NCI-H1930 (cell line): ENCODE measurements around the gene SLC18B1.

Experiments used
- DNase-seq, 2 experiments: peaks; one replicate each; lab custom pipeline; 2025; lab: John Stamatoyannopoulos, UW

SLC18B1 gene

DNA sequence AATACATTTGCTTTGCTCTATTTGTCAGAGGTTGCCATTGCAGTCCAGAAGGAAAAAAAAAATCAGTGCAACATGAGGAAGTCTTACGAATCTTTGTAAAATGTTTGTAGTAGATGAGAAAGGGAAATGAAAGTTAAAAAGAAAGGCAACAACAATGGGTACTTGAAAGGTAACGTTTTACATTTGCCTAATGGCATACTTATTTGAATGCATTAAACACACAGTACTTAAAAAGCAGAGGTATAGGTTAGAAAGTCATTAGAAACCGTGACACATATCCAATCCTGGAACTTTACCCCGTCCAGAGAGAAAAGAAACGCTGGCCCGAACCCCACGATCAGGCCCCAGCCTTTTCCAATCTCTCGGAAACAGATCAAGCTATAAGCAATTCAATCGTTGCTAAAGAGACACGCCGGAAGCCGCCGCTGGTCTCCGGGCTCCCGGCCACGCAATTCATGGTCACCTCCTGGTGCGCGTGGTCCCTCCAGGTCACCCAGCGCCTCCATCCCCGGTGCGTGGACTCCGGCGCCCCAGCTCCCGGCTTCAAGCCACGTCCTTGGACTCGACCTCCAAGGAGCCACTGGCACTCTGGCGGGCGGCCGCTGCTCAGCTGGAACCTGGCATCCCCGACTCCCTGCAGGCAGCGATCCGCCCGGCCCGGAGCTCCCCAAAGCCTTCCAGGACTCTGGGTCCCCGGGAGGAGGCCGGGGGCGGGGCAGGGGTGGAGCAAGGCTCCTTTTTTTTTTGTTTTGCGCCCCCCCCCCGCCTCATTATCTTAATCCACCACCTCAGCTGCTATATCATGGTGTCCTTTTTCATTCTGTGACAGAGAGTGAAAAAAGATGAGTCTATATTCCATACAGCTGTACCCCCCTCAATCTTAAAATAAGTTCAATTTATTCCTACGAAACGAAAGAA lies at the start of gene SLC18B1:
SLC18B1 (minus strand) TSS at position 687 of the 918 bp plus-strand sequence; CDS start at position 506, 181 bp downstream.
- no peak for DNase-seq

- no peak for DNase-seq
Observed at GRCh38 chr6:132843316-132844035, 45.0 kb upstream of the SLC18B1 start.

DNA sequence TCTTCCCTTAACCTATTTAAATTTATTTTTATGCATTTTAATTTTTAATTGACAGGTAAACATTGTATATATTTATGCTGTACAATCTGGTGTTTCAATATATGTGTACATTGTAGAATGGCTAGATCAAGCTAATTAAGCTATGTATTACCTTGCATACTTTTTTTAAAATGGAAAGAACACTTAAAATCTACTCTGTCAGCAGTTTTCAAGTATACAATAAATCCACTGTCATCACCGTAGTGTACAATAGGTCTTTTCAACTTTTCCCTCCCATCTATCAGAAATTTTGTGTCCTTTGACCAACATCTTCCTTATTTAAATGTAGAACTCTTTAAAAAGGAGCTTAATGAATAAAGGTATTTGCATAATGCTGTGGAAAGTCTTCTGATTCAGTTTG lies 43.5 kb upstream of the SLC18B1 start:
- no peak for DNase-seq

DNA sequence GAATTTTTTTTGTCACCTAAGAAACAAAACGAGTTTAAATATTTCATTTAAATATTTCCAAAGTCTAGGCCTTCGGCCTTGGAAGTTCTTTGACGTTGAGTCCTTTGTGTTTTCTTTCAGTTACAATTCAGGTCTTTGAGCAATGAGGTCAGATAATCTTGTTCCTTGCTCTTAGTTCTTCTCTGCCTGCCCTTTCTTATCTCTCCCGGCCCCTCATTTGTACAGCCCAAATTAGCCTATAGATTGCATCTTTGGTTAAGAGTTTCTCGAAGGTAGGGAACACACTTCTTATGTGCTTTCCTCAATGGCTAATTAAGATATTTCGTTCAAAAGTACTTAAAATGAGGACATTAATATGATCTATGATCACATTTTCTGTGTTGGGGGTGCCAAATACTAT lies 34.5 kb upstream of the SLC18B1 start:
- DNase-seq: no peak

DNA sequence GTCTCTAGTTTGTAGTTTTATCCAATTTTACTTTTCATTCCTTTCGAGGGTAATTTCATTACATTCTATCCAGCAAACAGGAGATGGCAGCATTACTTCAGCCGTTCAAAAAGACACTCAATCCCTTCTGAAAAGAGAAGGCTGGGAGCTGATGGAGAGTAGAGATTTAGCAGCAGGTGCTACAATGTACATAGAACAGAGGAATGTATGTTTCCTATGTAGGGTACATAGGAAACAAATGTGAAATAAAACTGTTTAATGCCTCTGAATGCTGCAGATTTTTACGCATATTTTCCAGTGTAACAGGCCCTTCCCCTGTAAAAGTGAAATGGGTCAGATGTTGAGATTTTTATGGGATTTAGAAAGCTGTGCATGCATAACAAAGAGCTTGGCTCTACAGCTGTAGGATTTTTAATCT lies 31.9 kb upstream of the SLC18B1 start:
- DNase-seq: peak; percentile 35 to 79

DNA sequence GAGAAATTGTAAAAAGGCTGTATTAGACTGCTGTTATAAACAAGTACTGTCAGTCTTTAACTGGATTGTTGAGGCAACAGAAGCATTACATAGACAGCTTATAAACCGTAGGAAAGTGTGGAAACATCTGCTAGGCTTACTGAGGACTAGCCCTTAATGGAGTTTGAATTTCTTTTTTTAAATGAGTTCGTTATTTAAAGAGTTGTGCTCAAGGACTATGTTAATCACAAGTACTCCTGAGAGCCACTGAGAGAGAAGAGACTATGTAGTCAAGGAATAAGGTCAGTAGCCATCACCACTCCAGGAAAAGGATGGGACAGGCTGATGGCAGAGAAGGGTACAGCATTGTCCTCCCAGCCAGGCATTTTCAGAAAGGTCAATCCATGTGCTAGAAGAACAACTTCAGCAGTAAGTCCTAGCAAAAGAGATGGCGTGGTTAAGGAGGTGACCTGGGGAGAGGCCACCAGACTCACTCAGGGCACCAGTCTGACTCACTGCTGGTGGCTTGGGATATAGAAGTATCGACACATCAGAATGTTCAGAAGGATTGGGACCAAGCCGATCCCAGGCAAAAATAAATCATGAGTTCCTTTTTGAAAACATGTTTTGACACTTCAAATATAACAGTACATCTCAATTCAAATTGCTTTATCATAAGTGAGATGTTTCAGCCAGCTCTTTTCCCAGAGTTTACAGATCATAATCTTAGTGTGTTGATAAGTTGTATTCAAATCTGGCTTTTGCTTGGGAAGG lies 22.4 kb upstream of the SLC18B1 start:
- no peak for DNase-seq

- no peak for DNase-seq
Observed at GRCh38 chr6:132819405-132820161, 21.1 kb upstream of the SLC18B1 start.

- no peak for DNase-seq
Observed at GRCh38 chr6:132818404-132819359, 20.2 kb upstream of the SLC18B1 start.

DNA sequence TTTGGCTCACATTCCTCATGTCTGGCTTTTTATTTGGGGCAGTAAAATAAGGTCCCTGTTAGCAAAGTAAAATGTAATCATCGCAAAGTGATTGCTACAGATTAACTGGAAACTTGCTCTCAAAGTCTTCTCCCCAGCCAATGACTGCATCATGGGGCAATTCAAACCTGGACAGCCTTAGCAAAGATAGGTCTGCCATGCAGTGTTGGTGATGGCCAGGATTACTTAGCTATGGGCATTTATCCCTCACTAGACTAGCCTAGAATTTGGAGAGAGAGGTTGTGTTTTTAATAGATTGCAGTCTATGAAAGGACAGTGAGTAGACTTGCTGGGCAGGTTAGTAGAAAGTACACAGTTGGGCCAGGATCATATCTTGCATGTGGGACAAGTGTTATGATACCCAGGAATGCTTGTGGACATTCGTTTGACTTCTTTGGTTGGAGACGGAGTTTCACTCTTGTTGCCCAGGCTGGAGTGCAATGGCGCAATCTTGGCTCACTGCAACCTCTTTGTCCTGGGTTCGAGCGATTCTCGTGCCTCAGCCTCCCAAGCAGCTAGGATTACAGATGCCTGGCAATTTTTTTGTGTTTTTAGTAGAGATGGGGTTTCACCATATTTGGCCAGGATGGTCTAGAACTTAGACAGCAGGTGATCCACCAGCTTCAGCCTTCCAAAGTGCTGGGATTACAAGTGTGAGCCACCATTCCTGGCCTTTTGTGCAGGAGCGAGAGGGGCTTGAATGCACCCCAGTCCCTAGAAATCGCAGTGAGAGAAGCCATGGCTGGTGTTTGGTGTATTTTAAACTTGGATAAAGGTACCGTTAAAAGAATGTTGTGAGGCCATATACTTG lies 19.3 kb upstream of the SLC18B1 start:
- DNase-seq: no peak

DNA sequence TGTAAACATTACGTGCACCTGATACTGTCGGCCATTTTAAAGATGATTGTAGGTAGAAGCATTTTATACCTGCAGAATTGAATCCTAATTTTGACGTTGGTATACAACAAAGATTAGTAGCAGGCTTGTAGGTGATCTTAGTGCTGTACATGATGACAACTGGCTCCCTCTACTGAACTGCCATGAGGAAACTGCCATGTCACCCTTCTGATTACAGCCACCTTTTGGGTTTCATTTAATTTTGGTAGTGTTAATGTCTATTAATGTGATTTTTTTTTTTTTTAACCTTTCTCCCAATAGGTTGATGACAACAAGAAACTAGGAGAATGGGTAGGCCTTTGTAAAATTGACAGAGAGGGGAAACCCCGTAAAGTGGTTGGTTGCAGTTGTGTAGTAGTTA lies 18.2 kb upstream of the SLC18B1 start:
- no peak for DNase-seq

DNA sequence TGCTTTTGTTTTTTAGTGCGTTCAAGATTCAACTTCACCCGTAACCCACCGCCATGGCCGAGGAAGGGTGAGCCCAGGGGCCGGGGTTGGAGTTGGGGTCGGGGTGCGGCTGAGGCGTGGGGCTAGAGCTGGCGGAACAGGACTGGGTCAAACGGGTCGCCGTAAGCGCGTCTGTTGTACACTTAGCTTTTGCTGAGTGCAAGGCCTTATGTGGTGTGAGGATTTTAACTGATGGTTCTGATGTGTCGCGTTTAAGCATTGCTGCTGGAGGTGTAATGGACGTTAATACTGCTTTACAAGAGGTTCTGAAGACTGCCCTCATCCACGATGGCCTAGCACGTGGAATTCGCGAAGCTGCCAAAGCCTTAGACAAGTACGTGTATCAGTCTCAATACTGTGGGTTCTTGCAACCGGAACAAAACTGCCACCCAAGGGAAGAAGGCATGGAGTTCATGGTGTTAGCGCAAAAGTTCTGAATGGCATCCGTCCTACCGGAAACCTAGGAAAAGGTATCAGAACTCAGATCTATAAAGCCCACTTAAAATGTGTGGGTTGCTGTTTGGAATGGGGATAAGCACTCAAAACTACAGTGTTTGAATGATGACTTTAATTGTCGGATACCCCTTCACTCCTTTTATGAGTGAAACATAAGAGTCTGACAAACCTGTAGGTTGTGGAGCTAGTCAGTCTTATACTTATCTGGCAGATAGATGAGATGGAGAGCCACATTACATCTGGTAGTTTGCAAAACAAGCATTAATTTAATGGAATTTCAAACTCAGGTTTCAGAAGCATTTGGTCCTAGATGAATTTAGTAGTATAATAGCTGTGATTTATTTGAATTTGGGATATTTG lies 16.5 kb upstream of the SLC18B1 start:
- DNase-seq: no peak

DNA sequence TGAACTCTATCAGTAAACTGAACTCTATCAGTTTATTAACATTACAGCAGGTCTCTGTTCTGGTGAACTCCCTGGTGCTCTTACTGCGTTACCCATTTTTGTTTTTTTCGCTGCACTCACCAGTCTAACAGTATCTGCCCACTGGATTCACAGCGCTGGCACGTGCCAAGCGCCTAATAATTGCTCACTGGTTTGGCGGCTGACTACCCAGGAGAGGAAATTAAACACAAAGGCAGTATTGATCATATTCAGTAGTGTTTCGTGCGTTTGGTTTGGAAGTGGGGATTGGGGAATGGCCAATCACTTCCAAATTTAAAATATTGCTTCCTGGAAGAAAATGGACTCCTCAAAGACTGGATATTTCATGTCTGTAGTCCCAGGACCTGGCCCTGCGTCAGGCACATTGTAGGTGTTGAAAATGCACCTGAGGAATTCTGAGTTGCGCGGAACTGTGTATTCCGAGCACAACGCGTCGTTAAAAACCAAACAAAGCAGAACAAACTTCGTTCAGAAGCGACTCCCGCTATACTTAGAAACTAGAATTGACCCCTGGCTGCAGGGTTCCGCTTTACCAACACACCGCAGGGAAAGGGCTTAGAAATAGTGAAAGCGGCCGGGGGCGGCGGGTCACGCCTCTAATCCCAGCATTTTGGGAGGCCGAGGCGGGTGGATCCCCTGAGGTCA lies 14.9 kb upstream of the SLC18B1 start:
- no peak for DNase-seq

GRCh38 chr6:132812756-132813172 lies 14.3 kb upstream of the SLC18B1 start:
- no peak for DNase-seq

GRCh38 chr6:132812255-132812732 lies 13.9 kb upstream of the SLC18B1 start:
- no peak for DNase-seq

DNA sequence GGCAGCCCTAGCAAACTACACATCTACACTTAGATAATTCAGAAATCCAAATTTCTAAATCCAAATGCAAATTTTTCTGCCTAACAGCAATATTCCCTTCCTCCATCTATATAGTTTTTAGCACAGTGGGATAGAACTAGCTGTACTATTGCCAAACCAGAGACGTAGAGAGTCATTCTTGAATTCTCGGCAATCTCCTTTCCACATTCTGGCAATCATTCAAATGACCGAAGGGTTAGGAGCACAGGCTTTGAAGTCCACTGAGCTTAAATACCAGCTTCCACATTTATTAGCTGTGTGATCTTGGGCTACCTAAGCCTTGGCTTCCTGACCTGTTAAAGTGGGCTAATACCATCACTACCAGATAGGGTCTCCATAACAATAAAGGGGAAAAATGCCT lies 12.8 kb upstream of the SLC18B1 start:
- no peak for DNase-seq

GRCh38 chr6:132805548-132805947 lies 7.1 kb upstream of the SLC18B1 start:
- DNase-seq: no peak

- no peak for DNase-seq
Observed at GRCh38 chr6:132804251-132804650, 5.8 kb upstream of the SLC18B1 start.

DNA sequence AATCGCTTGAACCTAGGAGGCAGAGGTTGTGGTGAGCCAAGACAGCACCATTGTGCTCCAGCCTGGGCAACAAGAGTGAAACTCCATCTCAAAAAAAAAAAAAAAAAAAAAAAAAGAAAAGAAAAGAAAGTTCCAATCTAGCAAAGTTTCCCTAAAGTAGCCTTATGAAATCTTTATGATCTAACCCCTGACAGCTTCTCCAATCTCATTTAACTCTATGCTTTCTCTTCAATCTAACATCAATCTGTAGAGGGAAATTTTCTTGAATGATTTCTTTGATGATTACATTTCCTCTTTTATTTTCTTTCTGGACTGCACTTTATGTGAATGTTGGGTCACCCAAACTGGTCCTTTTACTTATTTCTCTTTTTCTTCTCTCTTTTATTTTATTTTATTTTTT lies 2.2 kb upstream of the SLC18B1 start:
- DNase-seq: no peak
